Memory B cell (primary cell): Measurements from ENCODE around the gene PRLH.
"Not testable (repeated sequence)": the region's sequence is repeated elsewhere in the genome, so short reads cannot be mapped to it uniquely, and the experiment has no call there.

Experiments
- ATAC-seq: fragments of 150-1000 bp; cut with Tn5 transposase; 2 replicates; pipeline ENCODE4 v1.10.0; 2021; ENCODE audit warnings: low read depth, mild to moderate bottlenecking, moderate library complexity
- DNase-seq, 2 donors: peaks; one replicate each; pipeline ENCODE4 v3.0.0; 2022; ENCODE audit warnings: low spot score in 2 of 2
- H3K27ac Mint-ChIP-seq: one replicate; pipeline ENCODE4 v1.8.0; 2022; ENCODE audit warnings: mild to moderate bottlenecking, moderate library complexity, mixed read lengths
- H3K27me3 Mint-ChIP-seq: one replicate; pipeline ENCODE4 v1.8.0; 2022; ENCODE audit warnings: mixed read lengths
- H3K36me3 Mint-ChIP-seq: one replicate; pipeline ENCODE4 v1.8.0; 2022; ENCODE audit warnings: mild to moderate bottlenecking, mixed read lengths
- H3K4me1 Mint-ChIP-seq: one replicate; pipeline ENCODE4 v1.8.0; 2022; ENCODE audit warnings: mixed read lengths
- H3K4me3 Mint-ChIP-seq: one replicate; pipeline ENCODE4 v1.8.0; 2022; ENCODE audit warnings: mild to moderate bottlenecking, moderate library complexity, mixed read lengths
- H3K9me3 Mint-ChIP-seq: one replicate; pipeline ENCODE4 v1.8.0; 2022; ENCODE audit warnings: mixed read lengths

Gene PRLH

DNA sequence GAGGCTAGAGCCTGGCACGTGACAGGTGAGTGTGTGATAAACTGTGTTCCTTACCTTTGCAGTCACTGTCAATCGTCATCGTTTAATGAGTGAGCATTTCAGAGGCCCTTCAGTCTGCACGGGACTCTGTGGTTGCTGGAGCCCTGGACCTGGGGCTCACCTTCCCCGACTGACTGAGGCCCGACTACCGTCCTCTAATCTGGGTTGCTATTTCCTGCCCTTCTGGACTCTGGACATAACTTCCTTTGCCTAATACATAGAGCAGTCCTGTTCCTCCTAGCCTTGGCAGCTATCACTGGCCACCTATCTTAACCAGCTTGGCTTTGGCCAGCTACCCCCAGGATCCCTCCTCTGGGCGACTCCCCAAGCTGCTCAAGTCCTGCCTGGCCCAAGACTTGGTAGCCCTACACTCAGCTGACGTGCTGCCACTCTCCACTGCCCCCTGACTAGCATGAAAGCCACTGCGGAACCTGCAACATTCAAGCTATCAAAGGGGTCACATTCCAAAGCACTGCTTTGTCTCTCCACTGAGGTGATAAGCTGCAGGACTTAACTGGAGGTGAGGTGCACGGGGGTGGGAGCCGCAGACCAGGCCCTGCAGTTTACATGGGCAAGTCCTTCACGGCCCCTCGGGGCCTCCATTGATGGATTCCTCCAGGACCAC, 35.2 kb downstream of the PRLH start:
- Mint-ChIP-seq H3K9me3 (no peaks in the 10 kb centered on the region), H3K4me3 (no peak overlapping the region), H3K27me3 (no peaks in the 10 kb centered on the region), H3K27ac (peak overlapping the region; percentile 91), H3K36me3 (no peaks in the 10 kb centered on the region), H3K4me1 (peaks cover 11% of the 10 kb centered on the region)
- DNase-seq (no peak), ATAC-seq (no peak)

DNA sequence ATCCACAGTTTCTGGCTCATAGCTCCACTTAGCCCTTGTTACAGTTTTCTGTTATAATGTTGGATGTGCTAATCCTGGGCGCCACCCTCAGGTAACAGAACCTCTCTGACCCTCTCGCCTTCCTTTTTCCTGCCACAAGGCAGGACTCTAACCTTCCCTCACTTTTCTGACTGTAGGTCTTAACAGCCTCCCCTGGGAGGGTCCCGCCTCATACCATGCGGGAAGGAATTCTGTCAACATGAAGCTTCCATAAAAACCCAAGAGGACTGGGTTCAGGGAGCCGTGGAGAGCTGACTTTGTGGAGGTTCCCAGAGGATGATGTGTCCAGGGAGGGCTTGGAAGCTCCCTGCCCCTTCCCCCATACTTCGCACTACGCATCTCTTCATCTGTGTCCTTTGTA, 36.0 kb downstream of the PRLH start:
- no peak overlapping the region for H3K4me3 Mint-ChIP-seq

DNA sequence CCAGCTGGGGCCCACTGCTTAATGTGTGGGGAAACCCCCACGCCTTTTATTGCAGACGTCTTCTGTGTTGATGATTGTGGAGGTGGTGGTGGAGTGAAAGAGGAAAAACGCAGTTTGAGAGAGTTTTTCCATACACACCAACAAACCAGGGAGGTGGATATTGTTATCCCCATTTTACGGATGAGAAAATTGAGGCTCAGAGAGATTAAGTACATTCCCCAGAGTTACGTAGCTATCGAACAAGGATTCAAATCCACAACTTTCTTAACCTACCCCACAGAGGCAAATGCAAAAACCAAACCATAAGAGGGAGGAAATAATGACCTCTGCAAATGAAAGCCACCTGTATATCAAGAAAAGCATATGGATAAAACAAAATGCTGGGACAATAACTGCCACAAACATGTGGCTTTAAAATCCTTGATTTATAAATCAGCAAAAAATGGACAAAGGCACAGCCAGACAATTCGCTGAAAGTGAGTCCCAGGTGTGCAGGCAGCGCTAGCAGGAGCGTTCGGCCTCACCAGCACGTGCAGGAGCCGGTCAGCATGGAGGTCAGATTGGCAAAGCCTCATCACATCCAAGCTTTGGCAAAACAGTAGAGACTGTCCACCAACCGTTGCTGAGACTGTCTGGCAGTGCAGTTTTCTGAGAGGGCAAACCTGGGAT, 36.8 kb downstream of the PRLH start:
- H3K4me3 Mint-ChIP-seq = peak overlapping the region; percentile 66
- no peaks in the 10 kb centered on the region for H3K9me3 Mint-ChIP-seq
- H3K36me3 Mint-ChIP-seq = no peaks in the 10 kb centered on the region
- H3K27me3 Mint-ChIP-seq = peaks cover 6% of the 10 kb centered on the region
- H3K27ac Mint-ChIP-seq = peak overlapping the region; percentile 91
- DNase-seq (no peak), ATAC-seq (no peak)
- peaks cover 11% of the 10 kb centered on the region for H3K4me1 Mint-ChIP-seq

More for the DNA sequence above, 36.0 kb downstream of the PRLH start:
- Mint-ChIP-seq H3K9me3 (no peaks in the 10 kb centered on the region), H3K27me3 (no peaks in the 10 kb centered on the region), H3K27ac (peak overlapping the region; percentile 91), H3K4me1 (peaks cover 11% of the 10 kb centered on the region), H3K36me3 (no peaks in the 10 kb centered on the region)
- DNase-seq (no peak), ATAC-seq (no peak)

DNA sequence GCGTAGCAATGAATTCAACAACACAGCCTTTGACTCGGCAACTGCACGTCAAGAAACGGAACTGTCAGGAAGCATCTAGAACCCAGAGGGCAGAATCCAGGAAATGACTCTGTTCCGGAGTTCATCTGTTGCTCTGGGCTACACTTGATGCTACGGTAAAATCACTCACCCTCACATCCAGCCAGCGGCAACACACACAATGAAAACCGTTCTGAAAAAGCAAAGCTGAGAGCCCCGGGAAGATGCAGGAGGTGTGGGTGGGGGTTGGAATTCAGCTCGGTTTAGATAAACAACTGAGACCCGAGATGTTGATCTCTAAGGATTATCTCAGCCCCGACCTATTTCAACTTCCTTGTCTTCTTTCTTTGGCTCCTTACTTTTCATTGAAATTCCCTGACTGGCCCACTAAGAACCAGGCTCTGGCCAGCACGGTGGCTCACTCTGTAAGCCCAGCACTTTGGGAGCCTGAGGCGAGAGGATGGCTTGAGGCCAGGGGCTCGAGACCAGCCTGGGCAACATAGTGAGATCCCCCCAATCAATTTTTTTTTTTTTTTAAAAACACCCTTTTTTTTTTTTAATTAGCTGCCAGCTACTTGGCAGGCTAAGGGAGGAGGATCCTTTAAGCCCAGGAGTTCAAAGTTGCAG, 37.5 kb downstream of the PRLH start:
- Mint-ChIP-seq H3K27me3 (peaks cover 10% of the 10 kb centered on the region), H3K4me1 (peaks cover 11% of the 10 kb centered on the region), H3K27ac (peak overlapping the region; percentile 91), H3K4me3 (peak overlapping the region; percentile 66), H3K36me3 (no peaks in the 10 kb centered on the region), H3K9me3 (no peaks in the 10 kb centered on the region)
- peak; percentile 49 to 65 for DNase-seq
- ATAC-seq = peak; percentile 97

DNA sequence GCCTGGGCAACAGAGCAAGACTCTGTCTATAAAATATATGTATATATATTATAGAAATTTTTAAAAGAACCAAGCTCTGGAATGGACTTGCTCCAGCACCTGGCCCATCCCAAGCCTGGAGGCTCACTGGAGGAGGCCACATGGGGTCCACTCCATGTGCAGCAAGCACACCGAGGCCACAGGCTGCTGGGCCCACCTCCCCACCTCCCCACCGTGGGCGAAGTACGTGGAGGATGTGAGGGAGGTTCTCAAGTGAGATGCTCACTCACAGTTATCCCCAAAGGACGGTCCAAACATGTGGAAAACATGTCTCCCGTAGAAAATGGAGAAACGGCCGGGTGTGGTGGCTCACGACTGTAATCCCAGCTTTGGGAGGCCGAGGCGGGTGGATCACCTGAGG, 38.0 kb downstream of the PRLH start:
- Mint-ChIP-seq H3K36me3 (no peaks in the 10 kb centered on the region), H3K27ac (peak overlapping the region; percentile 91), H3K27me3 (peaks cover 10% of the 10 kb centered on the region), H3K4me1 (peaks cover 11% of the 10 kb centered on the region), H3K9me3 (no peaks in the 10 kb centered on the region), H3K4me3 (no peak overlapping the region)
- DNase-seq = no peak
- no peak for ATAC-seq

DNA sequence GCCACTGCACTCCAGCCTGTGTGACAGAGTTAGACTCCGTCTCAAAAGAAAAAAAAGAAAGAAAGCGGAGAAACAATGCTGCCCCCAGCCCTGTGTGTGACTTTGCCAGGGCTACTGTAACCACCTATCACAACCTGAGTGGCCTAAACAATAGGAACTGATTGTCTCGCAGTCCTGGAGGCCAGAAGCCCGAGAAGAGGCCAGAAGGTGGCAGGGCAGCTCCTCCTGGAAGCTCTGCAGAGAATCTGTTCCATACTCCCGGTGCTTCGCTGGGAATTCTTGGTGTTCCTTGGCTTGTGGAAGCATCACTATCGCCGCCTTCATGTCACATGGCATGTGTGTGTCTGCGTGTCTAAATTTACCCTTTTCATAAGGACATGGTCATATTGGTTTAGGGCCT, 38.6 kb downstream of the PRLH start:
- Mint-ChIP-seq H3K27me3 (peaks cover 13% of the 10 kb centered on the region), H3K4me3 (no peak overlapping the region), H3K36me3 (no peaks in the 10 kb centered on the region), H3K4me1 (peaks cover 11% of the 10 kb centered on the region), H3K27ac (peak overlapping the region; percentile 91), H3K9me3 (no peaks in the 10 kb centered on the region)
- DNase-seq (no peak), ATAC-seq (no peak)

DNA sequence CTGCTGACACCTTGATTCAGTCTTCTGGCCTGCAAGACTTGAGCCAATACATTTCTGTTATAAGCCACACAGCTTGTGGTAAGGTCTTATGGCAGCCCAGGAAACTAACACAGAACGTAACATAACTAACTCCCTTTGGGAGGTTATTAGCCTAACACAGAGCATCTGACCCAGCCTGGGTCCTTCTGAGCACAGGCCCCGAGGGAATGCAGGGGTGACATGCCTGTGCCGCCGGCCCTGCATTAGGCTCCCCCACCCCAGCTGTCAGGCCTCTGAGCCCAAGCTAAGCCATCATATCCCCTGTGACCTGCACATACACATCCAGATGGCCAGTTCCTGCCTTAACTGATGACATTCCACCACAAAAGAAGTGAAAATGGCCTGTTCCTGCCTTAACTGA, 40.1 kb downstream of the PRLH start:
- not testable (repeated sequence) for H3K4me3 Mint-ChIP-seq

DNA sequence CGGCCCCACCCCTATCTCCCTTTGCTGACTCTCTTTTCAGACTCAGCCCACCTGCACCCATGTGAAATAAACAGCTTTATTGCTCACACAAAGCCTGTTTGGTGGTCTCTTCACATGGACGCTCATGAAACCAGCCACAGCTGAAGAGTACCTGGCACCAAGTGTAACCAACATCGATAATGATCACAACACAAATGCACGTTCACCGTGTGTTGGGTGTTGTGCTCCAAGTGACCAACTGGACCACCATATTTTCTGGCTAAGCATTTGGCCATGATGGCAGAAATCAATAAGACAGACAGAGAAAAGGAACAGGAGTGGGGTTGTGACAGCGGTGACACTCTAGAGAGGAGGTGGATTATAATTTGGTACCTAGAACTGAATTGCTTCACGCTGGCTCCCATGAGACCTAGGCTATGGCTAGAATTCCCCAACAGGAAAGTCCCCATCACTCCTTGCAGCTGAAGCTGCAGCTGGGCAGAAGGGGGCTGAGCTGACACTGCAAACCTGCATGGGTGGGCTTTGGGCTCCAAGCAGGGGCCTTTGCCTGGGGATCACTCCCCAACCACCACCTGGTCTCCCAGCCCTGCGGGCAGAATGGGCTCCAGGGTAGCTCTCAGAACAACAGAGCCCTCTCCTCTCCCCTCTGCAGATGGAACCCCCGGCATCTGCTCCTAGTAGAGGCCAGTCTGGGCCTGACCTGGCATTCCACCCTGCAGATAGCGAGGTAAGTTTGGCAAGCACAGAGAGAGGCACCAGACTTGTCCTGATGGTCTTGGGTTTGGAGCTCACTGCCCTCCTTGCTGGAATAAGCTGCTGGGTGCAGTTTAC, 46.4 kb downstream of the PRLH start:
- no peak for DNase-seq
- Mint-ChIP-seq H3K27ac (no peak overlapping the region), H3K9me3 (no peaks in the 10 kb centered on the region), H3K36me3 (no peaks in the 10 kb centered on the region), H3K4me3 (no peak overlapping the region), H3K4me1 (peaks cover 6% of the 10 kb centered on the region), H3K27me3 (peaks cover 20% of the 10 kb centered on the region)
- ATAC-seq = no peak

More for the DNA sequence above, 40.1 kb downstream of the PRLH start:
- not testable (repeated sequence) for DNase-seq, H3K9me3 Mint-ChIP-seq, ATAC-seq, H3K36me3 Mint-ChIP-seq
- Mint-ChIP-seq H3K27me3 (peaks cover 17% of the 10 kb centered on the region), H3K27ac (peak overlapping the region; percentile 67), H3K4me1 (peaks cover 11% of the 10 kb centered on the region)

DNA sequence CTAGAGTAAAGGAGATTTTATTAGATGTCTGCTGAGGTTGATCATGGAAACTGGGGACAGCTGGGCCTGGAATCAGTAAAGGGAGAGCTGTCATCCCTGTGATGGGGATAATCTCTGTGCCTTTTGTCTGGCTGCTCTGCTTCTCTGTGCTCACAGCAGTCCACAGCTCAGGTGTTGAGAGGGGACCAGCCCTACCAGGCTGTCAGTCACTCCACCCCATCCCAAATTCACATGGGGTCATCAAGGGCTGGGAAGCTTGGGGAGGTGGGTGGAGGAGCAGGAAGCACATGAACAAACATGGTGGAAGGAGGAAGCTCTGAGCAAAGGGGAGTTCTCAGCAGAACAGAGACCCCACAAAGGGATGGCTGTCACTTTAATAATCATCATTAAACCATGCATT, 47.3 kb downstream of the PRLH start:
- H3K36me3 Mint-ChIP-seq = no peaks in the 10 kb centered on the region
- ATAC-seq (no peak), DNase-seq (no peak)
- peaks cover 6% of the 10 kb centered on the region for H3K4me1 Mint-ChIP-seq
- peaks cover 17% of the 10 kb centered on the region for H3K27me3 Mint-ChIP-seq
- no peaks in the 10 kb centered on the region for H3K9me3 Mint-ChIP-seq
- H3K27ac Mint-ChIP-seq = no peak overlapping the region
- H3K4me3 Mint-ChIP-seq = no peak overlapping the region

DNA sequence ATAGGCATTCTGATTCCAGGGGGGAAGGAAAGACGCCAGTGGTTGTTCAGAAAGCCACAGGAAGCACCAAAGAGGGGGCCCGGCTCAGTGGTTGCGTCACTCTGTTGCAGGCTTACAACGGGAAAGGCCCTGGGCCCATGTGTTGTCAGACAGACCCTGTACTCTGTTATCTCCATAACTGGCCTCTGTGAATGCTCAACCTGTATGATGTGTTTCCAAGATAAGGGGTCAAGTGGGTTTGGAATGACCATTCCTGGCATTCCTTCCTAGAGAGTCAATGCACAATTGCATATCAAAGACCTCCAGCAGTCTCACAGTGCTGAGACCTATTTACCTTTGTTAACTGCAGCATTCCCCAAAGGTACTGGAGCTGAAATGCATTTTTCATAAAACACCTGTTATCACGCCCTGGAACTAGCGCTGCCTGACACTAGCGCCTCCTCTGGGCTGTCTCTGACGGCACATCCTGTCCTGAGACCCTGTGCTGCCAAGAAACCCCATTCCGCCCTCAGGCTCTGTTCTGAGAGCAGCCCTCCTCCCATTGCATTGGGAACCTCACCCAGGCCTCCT, 47.9 kb downstream of the PRLH start:
- H3K4me3 Mint-ChIP-seq = no peak overlapping the region
- ATAC-seq (no peak), DNase-seq (no peak)
- no peaks in the 10 kb centered on the region for H3K9me3 Mint-ChIP-seq
- H3K4me1 Mint-ChIP-seq = peaks cover 6% of the 10 kb centered on the region
- H3K27me3 Mint-ChIP-seq = peaks cover 18% of the 10 kb centered on the region
- H3K27ac Mint-ChIP-seq = no peak overlapping the region
- no peaks in the 10 kb centered on the region for H3K36me3 Mint-ChIP-seq

DNA sequence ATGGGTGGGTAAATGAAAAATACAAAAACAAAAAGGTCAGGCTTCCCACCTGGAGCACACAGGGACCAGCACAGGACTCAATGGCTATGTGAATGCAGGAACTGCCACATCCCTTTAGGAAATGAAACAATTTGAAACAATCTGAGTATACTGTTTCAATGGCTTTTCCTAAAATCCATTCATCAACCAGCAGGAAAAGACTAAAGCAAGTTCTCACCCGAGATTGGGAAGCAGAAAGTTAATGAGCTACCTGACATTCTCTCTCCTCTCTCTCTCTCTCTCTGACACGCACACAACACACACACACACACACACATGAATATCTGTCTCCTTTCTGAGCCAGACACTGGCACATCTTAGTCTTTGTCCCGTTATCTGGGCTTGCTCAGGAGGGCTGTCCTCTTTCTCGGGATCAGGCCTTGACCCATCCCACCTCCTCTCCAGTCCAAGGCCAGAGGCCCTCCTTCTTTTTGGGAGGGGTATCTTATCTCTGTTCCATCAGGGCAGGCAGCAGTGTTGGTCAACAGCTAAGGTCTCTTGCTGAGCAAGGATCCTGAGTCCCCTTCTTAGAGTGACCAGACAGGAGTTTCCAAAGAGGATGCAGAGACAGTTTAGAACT, 49.4 kb downstream of the PRLH start:
- ATAC-seq = no peak
- Mint-ChIP-seq H3K27ac (no peak overlapping the region), H3K36me3 (peaks cover 2% of the 10 kb centered on the region), H3K9me3 (no peaks in the 10 kb centered on the region), H3K4me3 (no peak overlapping the region), H3K4me1 (peaks cover 6% of the 10 kb centered on the region), H3K27me3 (peaks cover 13% of the 10 kb centered on the region)
- DNase-seq = no peak

DNA sequence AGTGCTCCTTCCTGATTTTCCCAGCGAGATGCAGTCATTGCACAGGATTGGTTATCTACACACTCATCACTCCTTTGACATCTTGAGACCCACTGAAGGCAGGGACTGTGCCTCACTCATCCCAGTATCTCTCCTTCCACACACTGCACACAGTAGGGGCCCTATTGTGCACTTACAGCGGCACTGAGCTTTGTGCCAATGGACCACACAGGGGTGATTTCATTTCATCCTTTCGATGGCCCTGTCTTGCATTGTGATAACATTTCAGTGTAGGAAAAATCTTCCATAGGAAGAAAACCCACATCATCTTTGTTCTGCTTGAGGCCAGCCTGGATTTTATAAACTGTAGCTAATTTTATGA, 50.0 kb downstream of the PRLH start:
- Mint-ChIP-seq H3K4me3 (no peak overlapping the region), H3K9me3 (no peaks in the 10 kb centered on the region), H3K27ac (no peak overlapping the region), H3K4me1 (peaks cover 6% of the 10 kb centered on the region), H3K27me3 (peaks cover 13% of the 10 kb centered on the region), H3K36me3 (peaks cover 2% of the 10 kb centered on the region)
- DNase-seq (no peak), ATAC-seq (no peak)
